ACC112 (cell line): ENCODE measurements around the gene CCL19.
A peak's percentile ranks its signal among the peaks of the same experiment; 100 is the strongest.

Experiments
- H2AFZ ChIP-seq: fragments of 200-600 bp; sonication (generic); one replicate; pipeline ENCODE4 v1.6.0; 2017; ENCODE audit warnings: antibody characterized with exemption, low read length; ENCODE audit not compliant: unreplicated experiment
- H3K27ac ChIP-seq: fragments of 200-600 bp; sonication (generic); 2 replicates; pipeline ENCODE4 v1.5.1; 2014; ENCODE audit warnings: low read depth, mild to moderate bottlenecking, antibody characterized with exemption, low read length, moderate library complexity
- H3K27me3 ChIP-seq: fragments of 200-600 bp; sonication (generic); 2 replicates; pipeline ENCODE4 v1.6.1; 2014; ENCODE audit warnings: mild to moderate bottlenecking, antibody characterized with exemption, low read length, moderate library complexity, mixed read lengths; ENCODE audit not compliant: insufficient read depth
- H3K36me3 ChIP-seq: fragments of 200-600 bp; sonication (generic); 2 replicates; pipeline ENCODE4 v1.6.1; 2016; ENCODE audit warnings: mild to moderate bottlenecking, antibody characterized with exemption, low read length, moderate library complexity, mixed read lengths; ENCODE audit not compliant: insufficient read depth
- H3K4me1 ChIP-seq: fragments of 200-600 bp; sonication (generic); one replicate; pipeline ENCODE4 v1.6.1; 2016; ENCODE audit warnings: low read length, mixed read lengths; ENCODE audit not compliant: insufficient read depth, unreplicated experiment, control insufficient read depth
- H3K4me3 ChIP-seq: fragments of 200-600 bp; sonication (generic); 2 replicates; pipeline ENCODE4 v1.5.1; 2014; ENCODE audit warnings: mild to moderate bottlenecking, low read depth, low read length
- H3K79me2 ChIP-seq: fragments of 200-600 bp; sonication (generic); one replicate; pipeline ENCODE4 v1.6.0; 2016; ENCODE audit warnings: low read length; ENCODE audit not compliant: control insufficient read depth, unreplicated experiment, insufficient read depth

The CCL19 gene

DNA sequence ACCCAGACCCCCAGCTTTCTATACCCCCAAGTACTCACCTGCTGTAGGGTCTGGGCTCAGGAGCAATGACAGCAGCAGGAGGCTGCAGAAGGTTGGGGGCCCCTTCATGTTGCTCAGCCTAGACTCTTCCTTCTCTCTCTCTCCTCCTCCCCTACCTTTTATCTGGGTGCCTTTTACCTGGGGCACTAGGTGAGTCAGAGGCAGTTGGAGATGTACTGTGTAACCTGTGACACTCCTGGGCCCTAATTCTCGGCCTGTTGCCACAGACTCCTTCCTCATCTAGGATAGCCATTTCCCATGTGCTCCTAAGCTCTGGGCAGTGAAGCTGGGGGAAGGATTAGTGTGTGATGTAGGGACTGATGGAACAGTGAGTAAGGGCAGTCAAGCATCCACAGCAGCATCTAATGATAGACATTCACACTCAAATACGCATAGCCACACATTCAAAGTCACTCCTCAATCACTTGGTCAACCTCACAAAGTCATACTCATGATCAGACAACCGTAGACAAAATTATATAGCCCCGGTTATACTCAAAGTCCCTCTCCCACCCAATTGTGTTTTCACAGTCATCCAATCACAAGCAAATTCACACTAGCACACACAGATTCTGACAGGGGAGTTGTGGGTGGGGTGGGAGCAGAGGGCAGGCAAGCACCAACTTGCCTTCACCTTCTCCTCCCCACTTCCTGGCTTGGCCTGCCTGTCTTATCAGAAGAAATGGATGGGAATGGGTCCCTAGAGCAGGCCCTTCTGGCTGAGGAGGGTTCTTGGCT, 28.4 kb downstream of the CCL19 start, which contains the start of gene CCL27:
Gene CCL27 (minus strand): TSS at position 132 of the 777 bp plus-strand sequence. CDS start 24 bp downstream, at position 108.
- no peak within 1 kb of the TSS for H2AFZ ChIP-seq
- H3K4me3 ChIP-seq, result no peak within 1 kb of the TSS
- peaks cover 6% of the 10 kb centered on the region for H3K4me1 ChIP-seq
- H3K27me3 ChIP-seq, result no peaks in the 10 kb centered on the region
- peaks cover 15% of the 10 kb centered on the region for H3K79me2 ChIP-seq
- H3K27ac ChIP-seq, result no peak within 1 kb of the TSS
- peaks cover 3% of the 10 kb centered on the region; the same call in 1 of the 2 replicates for H3K36me3 ChIP-seq

DNA sequence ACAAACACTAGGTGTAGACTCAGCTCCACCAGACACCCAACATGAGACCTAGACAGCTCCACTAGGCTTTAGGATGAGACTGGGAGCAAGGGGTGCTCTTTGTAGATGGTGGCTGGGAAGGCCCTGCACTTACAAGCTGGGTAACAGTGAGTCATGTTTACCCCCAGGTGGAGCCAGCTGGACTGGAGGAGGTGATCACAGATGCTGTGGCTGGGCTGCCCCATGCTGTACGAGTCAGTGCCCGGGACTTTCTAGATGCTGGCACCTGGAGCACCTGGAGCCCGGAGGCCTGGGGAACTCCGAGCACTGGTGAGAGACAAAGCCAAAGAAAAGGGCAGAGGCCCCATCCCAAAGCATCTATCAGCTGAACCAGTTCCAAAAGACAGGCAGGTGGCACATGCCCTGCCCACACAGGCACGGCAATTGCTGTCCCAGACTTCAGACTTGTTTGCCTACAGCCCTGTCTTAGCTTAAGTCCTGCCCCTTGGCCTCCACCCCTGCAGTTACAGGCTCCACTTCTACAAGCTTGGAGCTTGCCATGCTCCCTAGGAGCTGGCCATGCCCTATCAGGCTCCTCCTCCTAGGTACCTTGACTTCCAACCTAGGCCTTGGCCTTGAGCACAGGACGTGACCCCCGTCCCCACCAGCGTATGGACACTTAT, 31.4 kb downstream of the CCL19 start:
- Histone ChIP-seq H3K79me2 (no peaks in the 10 kb centered on the region), H3K4me1 (no peaks in the 10 kb centered on the region), H3K27ac (no peak overlapping the region), H3K36me3 (no peaks in the 10 kb centered on the region), H2AFZ (no peak overlapping the region), H3K4me3 (no peak overlapping the region), H3K27me3 (no peaks in the 10 kb centered on the region)

GRCh38 chr9:34658461-34658860, 32.6 kb downstream of the CCL19 start:
- Histone ChIP-seq H3K4me1 (peaks cover 7% of the 10 kb centered on the region), H3K27ac (no peak overlapping the region), H3K4me3 (no peak overlapping the region), H2AFZ (no peak overlapping the region), H3K36me3 (no peaks in the 10 kb centered on the region), H3K27me3 (no peaks in the 10 kb centered on the region), H3K79me2 (no peaks in the 10 kb centered on the region)

- Histone ChIP-seq H3K4me1 (peaks cover 22% of the 10 kb centered on the region), H2AFZ (no peak overlapping the region), H3K79me2 (no peaks in the 10 kb centered on the region), H3K36me3 (no peaks in the 10 kb centered on the region), H3K4me3 (no peak overlapping the region), H3K27ac (no peak overlapping the region), H3K27me3 (no peaks in the 10 kb centered on the region)
Measured at GRCh38 chr9:34656992-34657391, 34.1 kb downstream of the CCL19 start.

DNA sequence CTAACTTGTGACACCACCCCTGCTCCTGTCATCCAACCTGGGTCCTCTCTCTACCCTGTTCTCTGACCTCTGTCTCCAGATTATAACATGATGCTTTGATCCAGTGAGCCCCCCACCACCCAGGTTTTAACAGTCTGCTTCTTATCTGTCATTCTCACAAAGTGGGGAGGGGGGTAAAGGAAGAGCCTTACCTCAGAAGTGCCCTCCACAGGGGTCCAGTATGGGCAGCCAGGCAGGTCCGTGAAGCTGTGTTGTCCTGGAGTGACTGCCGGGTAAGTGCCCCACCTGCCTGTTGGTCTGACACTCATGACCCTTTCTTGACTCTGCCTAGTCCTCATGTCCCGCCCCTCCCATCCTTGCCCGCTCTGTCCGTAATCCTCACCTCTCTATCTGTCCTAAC, 35.7 kb downstream of the CCL19 start:
- peaks cover 35% of the 10 kb centered on the region for H3K4me1 ChIP-seq
- no peaks in the 10 kb centered on the region for H3K27me3 ChIP-seq
- no peaks in the 10 kb centered on the region for H3K79me2 ChIP-seq
- H3K4me3 ChIP-seq, result no peak overlapping the region
- no peak overlapping the region for H2AFZ ChIP-seq
- H3K27ac ChIP-seq, result no peak overlapping the region
- no peaks in the 10 kb centered on the region for H3K36me3 ChIP-seq

DNA sequence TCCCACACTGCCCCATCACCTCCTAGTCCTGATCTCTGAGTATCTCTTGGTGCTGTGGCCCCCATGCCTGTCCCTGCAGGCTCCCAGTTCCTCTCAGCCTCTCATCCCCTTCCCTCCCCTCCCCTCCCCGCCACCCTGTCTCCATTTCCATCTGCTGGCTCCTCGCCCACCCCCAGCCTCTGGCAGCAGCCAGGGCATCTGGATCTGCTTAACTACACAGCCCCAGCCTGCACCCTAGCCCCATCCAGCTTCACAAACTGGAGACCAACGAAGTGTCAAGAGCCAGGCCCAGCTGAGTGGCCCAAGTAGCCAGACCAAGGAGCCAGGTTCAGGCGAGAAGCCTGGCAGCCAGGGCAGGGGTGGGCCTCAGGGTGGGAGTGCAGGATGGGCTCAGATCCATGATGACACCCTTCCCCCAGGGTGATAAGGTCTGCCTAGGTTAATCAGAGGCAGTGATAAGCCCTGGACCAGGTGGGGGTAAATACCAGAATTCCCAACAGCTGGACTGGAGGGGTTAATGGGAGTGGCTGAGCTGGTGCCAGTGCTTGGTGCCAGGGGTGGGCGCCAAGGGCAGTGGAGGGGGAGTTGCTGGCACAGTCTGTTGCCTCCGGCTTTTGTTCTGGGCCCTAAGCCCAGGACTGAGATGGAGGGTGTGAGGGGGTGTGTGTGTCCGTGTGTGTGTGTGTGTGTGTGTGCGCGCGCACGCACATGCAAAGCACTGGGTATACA, 36.6 kb downstream of the CCL19 start:
- Histone ChIP-seq H3K27me3 (no peaks in the 10 kb centered on the region), H3K4me1 (peaks cover 35% of the 10 kb centered on the region), H3K4me3 (no peak overlapping the region), H3K36me3 (no peaks in the 10 kb centered on the region), H3K79me2 (no peaks in the 10 kb centered on the region), H2AFZ (no peak overlapping the region), H3K27ac (no peak overlapping the region)

GRCh38 chr9:34653151-34654072, 37.7 kb downstream of the CCL19 start:
- Histone ChIP-seq H3K79me2 (peaks cover under 1% of the 10 kb centered on the region), H2AFZ (peak overlapping the region; percentile 53), H3K27ac (peak overlapping the region; percentile 41), H3K4me3 (peak overlapping the region; percentile 76), H3K36me3 (no peaks in the 10 kb centered on the region), H3K4me1 (peaks cover 35% of the 10 kb centered on the region), H3K27me3 (no peaks in the 10 kb centered on the region)

GRCh38 chr9:34652602-34653000, 38.5 kb downstream of the CCL19 start:
- peaks cover 8% of the 10 kb centered on the region for H3K79me2 ChIP-seq
- H3K27me3 ChIP-seq, result no peaks in the 10 kb centered on the region
- no peaks in the 10 kb centered on the region for H3K36me3 ChIP-seq
- peaks cover 42% of the 10 kb centered on the region for H3K4me1 ChIP-seq
- H2AFZ ChIP-seq, result peak overlapping the region; percentile 53
- H3K27ac ChIP-seq, result peak overlapping the region; percentile 41
- peak overlapping the region; percentile 76 for H3K4me3 ChIP-seq

- Histone ChIP-seq H2AFZ (peak within 1 kb of the TSS; percentile 93), H3K36me3 (no peaks in the 10 kb centered on the region), H3K27me3 (no peaks in the 10 kb centered on the region), H3K27ac (peak within 1 kb of the TSS; percentile 62), H3K79me2 (peaks cover 12% of the 10 kb centered on the region), H3K4me1 (peaks cover 47% of the 10 kb centered on the region), H3K4me3 (peak within 1 kb of the TSS; percentile 76)
Measured at GRCh38 chr9:34651876-34652601, 39.0 kb downstream of the CCL19 start, which contains the start of gene IL11RA. IL11RA (plus strand) TSS chr9:34652185; CDS start chr9:34655218, 3,033 bp downstream.
